ENCODE results near the gene NFATC1.

The NFATC1 gene

GRCh38 chr18:79446931-79447330, 51.2 kb downstream of the NFATC1 start:
- peaks cover 18% of the 10 kb centered on the region for H3K36me3 ChIP-seq

DNA sequence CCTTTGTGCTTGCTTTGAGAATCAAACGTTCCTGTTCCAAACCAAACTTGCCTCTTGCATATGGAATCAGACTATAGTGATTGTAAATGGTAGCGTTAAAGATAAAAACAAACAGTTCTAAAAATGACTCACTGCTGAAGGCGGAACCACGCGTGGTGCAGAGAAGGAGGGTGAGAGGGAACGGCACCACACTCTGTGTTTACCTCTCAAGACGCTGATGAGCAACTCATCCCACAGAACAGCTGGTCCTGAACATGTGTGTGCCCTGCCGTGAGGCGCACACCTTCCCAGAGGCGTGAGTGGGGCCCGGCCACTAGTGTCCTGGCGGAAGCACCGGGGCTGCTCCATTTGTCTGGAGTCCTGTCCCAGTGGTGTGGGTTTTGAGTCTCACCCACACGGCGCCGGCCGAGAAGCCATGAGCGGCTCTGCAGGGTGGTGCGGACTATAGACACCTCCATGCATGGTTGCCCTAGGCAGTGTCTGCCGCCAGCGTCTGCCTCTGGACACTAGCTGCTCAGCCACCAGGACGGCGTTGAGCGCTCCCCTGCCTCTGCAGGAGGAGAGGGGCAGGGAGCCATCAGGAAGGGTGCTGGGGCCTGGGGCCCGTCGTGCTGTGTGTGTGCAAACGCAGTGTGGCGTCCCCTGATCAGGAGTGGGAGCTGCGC, 52.1 kb downstream of the NFATC1 start:
- Histone ChIP-seq H3K27me3 (no peaks in the 10 kb centered on the region), H3K4me1 (ENCODE audit: control insufficient read depth in 1 of 2, insufficient read depth in 1 of 2, low read depth in 1 of 2, low read length in 1 of 2) (no peaks in the 10 kb centered on the region), H3K36me3 (peaks cover 26% of the 10 kb centered on the region), H3K9me3 (no peaks in the 10 kb centered on the region), H3K4me3 (ENCODE audit: low read depth in 1 of 2, low read length in 1 of 2) (no peak overlapping the region), H3K27ac (no peak overlapping the region)
- TF ChIP-seq, protein P1, sequence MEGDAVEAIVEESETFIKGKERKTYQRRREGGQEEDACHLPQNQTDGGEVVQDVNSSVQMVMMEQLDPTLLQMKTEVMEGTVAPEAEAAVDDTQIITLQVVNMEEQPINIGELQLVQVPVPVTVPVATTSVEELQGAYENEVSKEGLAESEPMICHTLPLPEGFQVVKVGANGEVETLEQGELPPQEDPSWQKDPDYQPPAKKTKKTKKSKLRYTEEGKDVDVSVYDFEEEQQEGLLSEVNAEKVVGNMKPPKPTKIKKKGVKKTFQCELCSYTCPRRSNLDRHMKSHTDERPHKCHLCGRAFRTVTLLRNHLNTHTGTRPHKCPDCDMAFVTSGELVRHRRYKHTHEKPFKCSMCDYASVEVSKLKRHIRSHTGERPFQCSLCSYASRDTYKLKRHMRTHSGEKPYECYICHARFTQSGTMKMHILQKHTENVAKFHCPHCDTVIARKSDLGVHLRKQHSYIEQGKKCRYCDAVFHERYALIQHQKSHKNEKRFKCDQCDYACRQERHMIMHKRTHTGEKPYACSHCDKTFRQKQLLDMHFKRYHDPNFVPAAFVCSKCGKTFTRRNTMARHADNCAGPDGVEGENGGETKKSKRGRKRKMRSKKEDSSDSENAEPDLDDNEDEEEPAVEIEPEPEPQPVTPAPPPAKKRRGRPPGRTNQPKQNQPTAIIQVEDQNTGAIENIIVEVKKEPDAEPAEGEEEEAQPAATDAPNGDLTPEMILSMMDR (IDR thresholded peaks at IDR 0.05) = no peak

More at GRCh38 chr18:79446931-79447330, 51.2 kb downstream of the NFATC1 start:
- H3K4me3 ChIP-seq (ENCODE audit: low read depth in 1 of 2, low read length in 1 of 2) = no peak overlapping the region
- TF ChIP-seq, protein P1 (IDR thresholded peaks at IDR 0.05) = no peak
- H3K9me3 ChIP-seq = no peaks in the 10 kb centered on the region
- no peaks in the 10 kb centered on the region for H3K27me3 ChIP-seq
- no peaks in the 10 kb centered on the region for H3K4me1 ChIP-seq (ENCODE audit: control insufficient read depth in 1 of 2, insufficient read depth in 1 of 2, low read depth in 1 of 2, low read length in 1 of 2)
- no peak overlapping the region for H3K27ac ChIP-seq

DNA sequence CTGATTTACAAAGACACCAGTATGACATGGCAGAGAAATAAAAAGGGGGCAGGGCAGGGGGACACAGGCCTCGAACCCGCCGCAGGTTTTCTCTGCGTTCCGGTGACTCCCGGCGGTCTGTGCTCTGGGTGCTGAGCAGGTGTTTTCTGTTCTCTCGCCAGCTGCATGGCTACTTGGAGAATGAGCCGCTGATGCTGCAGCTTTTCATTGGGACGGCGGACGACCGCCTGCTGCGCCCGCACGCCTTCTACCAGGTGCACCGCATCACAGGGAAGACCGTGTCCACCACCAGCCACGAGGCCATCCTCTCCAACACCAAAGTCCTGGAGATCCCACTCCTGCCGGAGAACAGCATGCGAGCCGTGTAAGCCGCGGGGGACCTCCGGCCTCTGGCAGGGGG, 52.9 kb downstream of the NFATC1 start:
- Histone ChIP-seq H3K27me3 (no peaks in the 10 kb centered on the region), H3K9me3 (no peaks in the 10 kb centered on the region), H3K4me3 (ENCODE audit: low read depth in 1 of 2, low read length in 1 of 2) (no peak overlapping the region), H3K4me1 (ENCODE audit: control insufficient read depth in 1 of 2, insufficient read depth in 1 of 2, low read depth in 1 of 2, low read length in 1 of 2) (no peaks in the 10 kb centered on the region), H3K36me3 (peaks cover 34% of the 10 kb centered on the region), H3K27ac (no peak overlapping the region)
- TF ChIP-seq, protein P1 (IDR thresholded peaks at IDR 0.05) = no peak

DNA sequence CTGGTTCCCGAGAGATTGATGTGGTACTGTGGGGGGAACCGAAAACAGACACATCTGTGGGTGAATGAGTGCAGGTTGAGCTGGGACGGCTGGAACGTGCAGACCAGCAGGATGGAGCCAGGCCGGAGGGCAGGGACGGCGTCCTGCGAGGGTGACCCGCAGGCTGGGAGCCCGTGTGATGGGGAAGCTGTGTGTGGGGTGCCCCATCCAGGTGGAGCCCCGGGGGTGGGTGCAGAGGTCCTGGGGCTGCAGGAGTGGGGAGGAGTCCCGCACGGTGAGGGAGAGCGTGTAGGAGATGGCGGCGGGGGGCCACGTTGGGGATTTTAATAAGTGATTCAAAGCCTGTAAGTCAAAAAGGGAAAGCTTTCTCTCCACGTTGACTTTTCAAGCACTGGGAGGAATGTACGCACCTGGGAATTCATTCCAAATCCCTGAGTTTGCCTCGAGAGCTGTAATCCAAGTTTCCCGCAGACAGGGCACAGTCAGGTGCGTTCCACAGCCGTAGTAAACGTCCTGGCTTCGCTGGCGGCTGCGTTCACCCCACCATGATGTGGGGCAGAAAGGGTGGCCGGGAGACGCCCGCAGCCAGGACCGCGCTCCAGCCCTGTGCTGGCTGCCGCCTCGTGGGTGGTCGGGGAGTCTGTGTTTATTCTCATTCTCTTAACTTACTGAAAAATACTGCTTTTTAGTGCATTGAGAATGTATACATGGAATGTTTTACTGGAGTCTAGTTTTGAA, 54.0 kb downstream of the NFATC1 start:
- Histone ChIP-seq H3K27me3 (no peaks in the 10 kb centered on the region), H3K9me3 (no peaks in the 10 kb centered on the region), H3K27ac (no peak overlapping the region), H3K36me3 (peaks cover 43% of the 10 kb centered on the region), H3K4me3 (ENCODE audit: low read depth in 1 of 2, low read length in 1 of 2) (no peak overlapping the region), H3K4me1 (ENCODE audit: control insufficient read depth in 1 of 2, insufficient read depth in 1 of 2, low read depth in 1 of 2, low read length in 1 of 2) (no peaks in the 10 kb centered on the region)
- TF ChIP-seq, protein P1 (IDR thresholded peaks at IDR 0.05) = no peak

GRCh38 chr18:79450289-79451080, 54.8 kb downstream of the NFATC1 start:
- Histone ChIP-seq H3K4me1 (ENCODE audit: control insufficient read depth in 1 of 2, insufficient read depth in 1 of 2, low read depth in 1 of 2, low read length in 1 of 2) (no peaks in the 10 kb centered on the region), H3K27me3 (no peaks in the 10 kb centered on the region), H3K9me3 (no peaks in the 10 kb centered on the region), H3K27ac (no peak overlapping the region), H3K36me3 (peaks cover 50% of the 10 kb centered on the region), H3K4me3 (ENCODE audit: low read depth in 1 of 2, low read length in 1 of 2) (no peak overlapping the region)
- TF ChIP-seq, protein P1 (IDR thresholded peaks at IDR 0.05) = no peak
